ENCODE results near the gene ALKBH7. TPM values are rescaled to one million over a fixed set of nuclear protein-coding genes. Genes with fewer than 3 reads are reported as not detected.

The ALKBH7 gene
- polyA plus RNA-seq, 3 donors: 20.9 to 109 (median 86.0) TPM

DNA sequence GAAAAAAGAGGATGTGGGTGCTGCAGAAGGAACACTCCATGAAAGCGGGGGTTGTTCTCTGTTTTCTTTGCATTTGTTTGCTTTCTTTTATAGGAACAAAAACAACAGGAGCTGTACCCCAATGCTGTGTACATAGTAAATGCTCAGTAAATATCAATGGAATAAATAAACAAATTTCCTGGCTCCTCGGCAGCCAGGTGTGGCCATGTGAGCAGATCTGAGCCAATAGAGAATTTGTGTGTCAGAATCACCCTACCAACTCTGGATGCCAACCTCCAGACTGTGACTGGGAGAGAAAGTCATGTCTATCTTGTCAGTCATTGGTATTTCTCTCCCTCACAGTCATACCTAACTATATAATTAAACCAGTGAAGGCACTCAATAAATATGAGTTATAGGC lies 21.9 kb upstream of the ALKBH7 start:
- H3K4me3 ChIP-seq (replicated peaks in 1 of 3; ENCODE audit: low read depth in 2 of 3, low read length in 3 of 3): no peak overlapping the region
- no peak overlapping the region for H3K4me2 ChIP-seq (replicated peaks; ENCODE audit: extremely low read depth, low read length, poor library complexity, severe bottlenecking)
- H3K9me3 ChIP-seq (replicated peaks in 1 of 2; ENCODE audit: control insufficient read depth in 1 of 2, insufficient read depth in 1 of 2, low read length in 2 of 2): no peaks in the 10 kb centered on the region
- no peaks in the 10 kb centered on the region for H3K36me3 Mint-ChIP-seq
- H3K27me3 ChIP-seq (ENCODE audit: control insufficient read depth in 2 of 2, insufficient read depth in 2 of 2, low read length in 2 of 2): no peaks in the 10 kb centered on the region
- no CpG with 5 or more reads among the region's 2 CpGs for WGBS (ENCODE audit: insufficient coverage)
- H3K4me3 Mint-ChIP-seq: no peak overlapping the region
- H3K27ac ChIP-seq (ENCODE audit: low read depth in 1 of 2, low read length in 2 of 2): no peak overlapping the region
- DNase-seq: no peak
- no peak overlapping the region for H2AFZ ChIP-seq (ENCODE audit: insufficient read depth, low read depth, low read length, poor library complexity, severe bottlenecking)
- intact Hi-C loops (cut with micrococcal nuclease): no loop called here
- peaks cover 10% of the 10 kb centered on the region for H3K4me1 Mint-ChIP-seq
- H3K36me3 ChIP-seq (replicated peaks in 1 of 2; ENCODE audit: control insufficient read depth in 1 of 2, insufficient read depth in 2 of 2, low read length in 2 of 2): no peaks in the 10 kb centered on the region
- TF ChIP-seq, protein P1, sequence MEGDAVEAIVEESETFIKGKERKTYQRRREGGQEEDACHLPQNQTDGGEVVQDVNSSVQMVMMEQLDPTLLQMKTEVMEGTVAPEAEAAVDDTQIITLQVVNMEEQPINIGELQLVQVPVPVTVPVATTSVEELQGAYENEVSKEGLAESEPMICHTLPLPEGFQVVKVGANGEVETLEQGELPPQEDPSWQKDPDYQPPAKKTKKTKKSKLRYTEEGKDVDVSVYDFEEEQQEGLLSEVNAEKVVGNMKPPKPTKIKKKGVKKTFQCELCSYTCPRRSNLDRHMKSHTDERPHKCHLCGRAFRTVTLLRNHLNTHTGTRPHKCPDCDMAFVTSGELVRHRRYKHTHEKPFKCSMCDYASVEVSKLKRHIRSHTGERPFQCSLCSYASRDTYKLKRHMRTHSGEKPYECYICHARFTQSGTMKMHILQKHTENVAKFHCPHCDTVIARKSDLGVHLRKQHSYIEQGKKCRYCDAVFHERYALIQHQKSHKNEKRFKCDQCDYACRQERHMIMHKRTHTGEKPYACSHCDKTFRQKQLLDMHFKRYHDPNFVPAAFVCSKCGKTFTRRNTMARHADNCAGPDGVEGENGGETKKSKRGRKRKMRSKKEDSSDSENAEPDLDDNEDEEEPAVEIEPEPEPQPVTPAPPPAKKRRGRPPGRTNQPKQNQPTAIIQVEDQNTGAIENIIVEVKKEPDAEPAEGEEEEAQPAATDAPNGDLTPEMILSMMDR (IDR thresholded peaks at IDR 0.05): no peak
- no peak overlapping the region for H3K27ac Mint-ChIP-seq
- H4K20me1 ChIP-seq (ENCODE audit: insufficient read depth, low read length): no peaks in the 10 kb centered on the region
- H3K27me3 Mint-ChIP-seq (ENCODE audit: low read depth in 3 of 3): peaks cover 0 to 11% (median 5%) of the 10 kb centered on the region in 3 donors
- H3K4me1 ChIP-seq (ENCODE audit: control insufficient read depth in 1 of 2, insufficient read depth in 2 of 2, low read length in 2 of 2): peaks cover 0 to 4% of the 10 kb centered on the region in 2 donors
- H3K9me3 Mint-ChIP-seq: peaks cover 0 to 10% (median 4%) of the 10 kb centered on the region in 7 donors
- no peaks in the 10 kb centered on the region for H3K79me2 ChIP-seq (ENCODE audit: insufficient read depth, low read length)
- H3K9ac ChIP-seq (ENCODE audit: insufficient read depth, low read length, poor library complexity, severe bottlenecking): no peak overlapping the region

DNA sequence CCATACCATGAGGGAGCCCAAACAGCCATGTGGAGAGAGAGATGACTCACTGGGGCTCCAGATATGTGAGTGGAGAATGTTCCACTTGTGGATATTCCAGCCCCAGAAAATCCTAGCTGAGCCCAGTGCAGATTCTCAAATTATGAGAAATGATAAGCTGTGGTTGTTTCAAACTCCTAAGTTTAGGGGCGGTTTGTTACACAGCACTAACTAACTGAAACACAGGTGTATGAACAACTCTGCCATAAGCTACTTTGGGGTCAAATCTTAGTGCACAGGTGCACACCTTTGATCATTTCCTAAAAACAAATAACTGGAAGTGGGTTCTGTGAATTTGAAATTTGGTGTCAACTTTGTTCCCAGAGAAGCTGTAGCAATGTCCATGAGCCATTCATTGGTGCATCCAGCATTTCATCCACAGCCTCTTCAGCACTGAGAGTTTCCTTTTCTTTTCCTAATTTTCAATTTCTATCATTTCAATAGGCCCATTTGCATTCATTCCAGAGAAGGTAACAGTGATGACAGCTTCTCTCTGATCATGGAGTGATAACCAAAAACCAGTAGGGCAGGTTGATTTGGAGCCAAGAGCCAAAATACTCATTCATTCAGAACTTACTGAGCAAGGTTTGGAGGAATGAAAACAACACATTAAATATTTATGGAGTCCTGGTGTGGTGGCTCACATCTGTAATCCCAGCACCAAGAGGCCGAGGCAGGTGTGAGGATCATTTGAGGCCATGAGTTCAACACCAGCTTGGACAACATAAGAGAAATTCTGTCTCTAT lies 20.0 kb upstream of the ALKBH7 start:
- Mint-ChIP-seq H3K27ac (no peak overlapping the region), H3K4me1 (peaks cover 10% of the 10 kb centered on the region), H3K4me3 (no peak overlapping the region), H3K36me3 (no peaks in the 10 kb centered on the region), H3K27me3 (ENCODE audit: low read depth in 3 of 3) (peaks cover 1 to 10% (median 5%) of the 10 kb centered on the region in 3 donors), H3K9me3 (peaks cover 0 to 10% (median 4%) of the 10 kb centered on the region in 7 donors)
- H3K9me3 ChIP-seq (replicated peaks in 1 of 2; ENCODE audit: control insufficient read depth in 1 of 2, insufficient read depth in 1 of 2, low read length in 2 of 2): no peaks in the 10 kb centered on the region
- 86% methylated on average over 1 of the region's 2 CpGs for WGBS (ENCODE audit: insufficient coverage)
- H3K27ac ChIP-seq (ENCODE audit: low read depth in 1 of 2, low read length in 2 of 2): no peak overlapping the region
- H2AFZ ChIP-seq (ENCODE audit: insufficient read depth, low read depth, low read length, poor library complexity, severe bottlenecking): no peak overlapping the region
- H3K36me3 ChIP-seq (replicated peaks in 1 of 2; ENCODE audit: control insufficient read depth in 1 of 2, insufficient read depth in 2 of 2, low read length in 2 of 2): no peaks in the 10 kb centered on the region
- H3K9ac ChIP-seq (ENCODE audit: insufficient read depth, low read length, poor library complexity, severe bottlenecking): no peak overlapping the region
- TF ChIP-seq, protein P1 (IDR thresholded peaks at IDR 0.05): no peak
- intact Hi-C loops (cut with micrococcal nuclease): no loop called here
- H3K79me2 ChIP-seq (ENCODE audit: insufficient read depth, low read length): no peaks in the 10 kb centered on the region
- peaks cover 0 to 4% of the 10 kb centered on the region in 2 donors for H3K4me1 ChIP-seq (ENCODE audit: control insufficient read depth in 1 of 2, insufficient read depth in 2 of 2, low read length in 2 of 2)
- no peaks in the 10 kb centered on the region for H4K20me1 ChIP-seq (ENCODE audit: insufficient read depth, low read length)
- no peak overlapping the region for H3K4me2 ChIP-seq (replicated peaks; ENCODE audit: extremely low read depth, low read length, poor library complexity, severe bottlenecking)
- no peak overlapping the region for H3K4me3 ChIP-seq (replicated peaks in 1 of 3; ENCODE audit: low read depth in 2 of 3, low read length in 3 of 3)
- no peaks in the 10 kb centered on the region for H3K27me3 ChIP-seq (ENCODE audit: control insufficient read depth in 2 of 2, insufficient read depth in 2 of 2, low read length in 2 of 2)
- DNase-seq: no peak

Data from CD14-positive monocyte (primary cell).